ENCODE measurements around the gene GEMIN4.
"Not testable (repeated sequence)": the region's sequence is repeated elsewhere in the genome, so short reads cannot be mapped to it uniquely, and the experiment has no call there.

Gene GEMIN4

GRCh38 chr17:789160-789840 is 37.2 kb upstream of the GEMIN4 start:
- no peaks in the 10 kb centered on the region for H3K27me3 Mint-ChIP-seq
- no peaks in the 10 kb centered on the region for H3K9me3 Mint-ChIP-seq
- no peak overlapping the region for H3K4me3 Mint-ChIP-seq
- peaks cover 33% of the 10 kb centered on the region for H3K36me3 Mint-ChIP-seq
- no peak for ATAC-seq
- no peak overlapping the region for H3K27ac Mint-ChIP-seq
- H3K4me1 Mint-ChIP-seq, result peaks cover 6% of the 10 kb centered on the region

GRCh38 chr17:788551-788950 is 36.5 kb upstream of the GEMIN4 start:
- Mint-ChIP-seq H3K4me1 (peaks cover 13% of the 10 kb centered on the region), H3K4me3 (no peak overlapping the region), H3K27ac (no peak overlapping the region), H3K9me3 (no peaks in the 10 kb centered on the region), H3K36me3 (peaks cover 33% of the 10 kb centered on the region), H3K27me3 (no peaks in the 10 kb centered on the region)
- no peak for ATAC-seq

- Mint-ChIP-seq H3K27ac (no peak overlapping the region), H3K27me3 (no peaks in the 10 kb centered on the region), H3K9me3 (no peaks in the 10 kb centered on the region), H3K4me3 (no peak overlapping the region), H3K36me3 (peaks cover 33% of the 10 kb centered on the region), H3K4me1 (peaks cover 17% of the 10 kb centered on the region)
- no peak for ATAC-seq
These were observed 35.7 kb upstream of the GEMIN4 start for GRCh38 chr17:787641-788221.

GRCh38 chr17:785901-786300 is 33.8 kb upstream of the GEMIN4 start:
- ATAC-seq, H3K27ac Mint-ChIP-seq, H3K4me3 Mint-ChIP-seq: not testable (repeated sequence)

DNA sequence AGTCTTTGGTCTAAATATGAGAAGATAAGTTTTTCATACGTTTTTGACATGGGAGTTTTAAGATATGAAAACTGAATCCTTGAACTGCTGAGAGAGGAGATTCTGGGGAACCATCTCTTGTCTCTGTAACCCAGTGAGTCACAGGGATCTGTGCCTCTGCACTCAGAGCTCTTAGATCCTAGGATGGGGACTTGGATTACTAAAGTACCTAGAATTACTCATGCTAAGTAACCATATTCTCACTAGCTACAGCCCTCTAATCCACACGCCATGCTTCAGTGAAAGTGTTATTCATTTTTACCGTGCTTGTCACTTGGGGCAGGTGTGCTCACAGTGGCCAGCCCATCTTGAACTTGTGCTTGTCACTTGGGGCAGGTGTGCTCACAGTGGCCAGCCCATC is 32.1 kb upstream of the GEMIN4 start:
- Mint-ChIP-seq H3K4me1 (peaks cover 39% of the 10 kb centered on the region), H3K36me3 (peaks cover 20% of the 10 kb centered on the region), H3K4me3 (no peak overlapping the region), H3K27me3 (no peaks in the 10 kb centered on the region), H3K27ac (no peak overlapping the region), H3K9me3 (no peaks in the 10 kb centered on the region)
- no peak for ATAC-seq

More at GRCh38 chr17:785901-786300, 33.8 kb upstream of the GEMIN4 start:
- H3K9me3 Mint-ChIP-seq, H3K27me3 Mint-ChIP-seq: not testable (repeated sequence)
- Mint-ChIP-seq H3K36me3 (peaks cover 35% of the 10 kb centered on the region), H3K4me1 (peaks cover 32% of the 10 kb centered on the region)

DNA sequence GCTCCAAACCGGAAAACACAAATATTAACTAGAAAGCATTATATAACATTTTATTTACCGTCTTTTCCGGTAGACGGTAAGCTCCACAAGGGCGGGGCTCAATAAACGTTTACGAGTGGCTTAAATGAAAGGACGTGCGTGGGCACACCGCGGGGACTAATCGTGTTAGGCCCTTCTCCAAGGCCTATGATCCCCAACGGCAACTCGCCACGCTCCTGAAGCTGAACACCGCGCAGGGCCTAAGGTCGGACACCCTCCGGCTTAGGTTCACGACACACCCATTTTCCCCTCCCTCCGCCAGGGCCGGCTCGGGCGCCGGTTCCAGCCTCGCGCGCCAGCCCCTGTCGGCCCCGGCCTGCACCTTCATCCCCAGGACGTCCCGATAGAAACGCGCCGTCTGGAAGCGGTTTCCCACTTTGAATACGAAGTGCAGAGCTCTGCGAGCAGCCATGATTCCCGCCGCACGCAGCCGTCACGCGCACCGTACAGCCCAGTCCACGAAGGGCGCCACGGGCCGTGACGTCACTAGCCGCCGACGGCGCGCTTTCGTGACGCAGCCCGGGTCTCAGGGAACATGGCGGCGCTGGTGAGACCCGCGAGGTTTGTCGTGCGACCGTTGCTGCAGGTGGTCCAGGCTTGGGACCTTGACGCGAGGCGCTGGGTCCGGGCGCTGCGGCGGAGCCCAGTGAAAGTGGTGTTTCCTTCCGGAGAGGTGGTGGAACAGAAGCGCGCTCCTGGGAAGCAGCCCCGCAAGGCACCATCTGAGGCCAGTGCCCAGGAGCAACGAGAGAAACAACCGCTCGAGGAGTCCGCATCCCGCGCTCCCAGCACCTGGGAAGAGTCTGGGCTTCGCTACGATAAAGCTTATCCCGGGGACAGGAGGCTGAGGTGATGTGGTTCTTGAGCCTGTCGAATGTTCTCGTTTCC is 30.0 kb upstream of the GEMIN4 start, which contains the start of the genes GLOD4 and MRM3:
Gene GLOD4, minus strand, starts transcription at position 476 of the 927 bp plus-strand sequence. Its CDS starts 25 bp downstream, at position 451.
Gene MRM3, plus strand, starts transcription at position 549 of the 927 bp plus-strand sequence. Its CDS starts 26 bp downstream, at position 575.
- H3K4me3 Mint-ChIP-seq, result peak within 1 kb of the TSS; percentile 97
- no peaks in the 10 kb centered on the region for H3K27me3 Mint-ChIP-seq
- peaks cover 29% of the 10 kb centered on the region for H3K36me3 Mint-ChIP-seq
- peaks cover 39% of the 10 kb centered on the region for H3K4me1 Mint-ChIP-seq
- ATAC-seq, result peak; percentile 99
- no peaks in the 10 kb centered on the region for H3K9me3 Mint-ChIP-seq
- H3K27ac Mint-ChIP-seq, result peak within 1 kb of the TSS; percentile 100

DNA sequence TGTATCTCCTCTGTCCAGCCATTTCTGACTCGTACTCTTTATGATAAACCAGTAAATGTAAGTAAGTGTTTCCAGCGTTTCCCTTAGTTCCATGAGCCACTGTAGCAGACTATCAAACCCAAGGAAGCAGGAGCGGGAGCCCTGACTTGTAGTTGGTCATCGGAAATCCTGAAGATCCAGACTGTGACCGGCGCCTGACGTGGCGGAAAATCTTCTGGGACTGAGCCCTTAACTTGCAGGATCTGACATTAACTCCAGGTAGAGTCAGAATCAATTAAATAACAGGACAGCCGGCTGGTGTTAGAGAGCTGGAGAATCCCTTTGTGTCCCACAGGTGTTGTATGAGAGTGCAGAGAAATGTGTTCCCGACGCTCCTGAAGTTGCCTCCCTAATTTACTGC is 26.0 kb upstream of the GEMIN4 start:
- no peak overlapping the region for H3K4me3 Mint-ChIP-seq
- no peaks in the 10 kb centered on the region for H3K9me3 Mint-ChIP-seq
- H3K27ac Mint-ChIP-seq, result no peak overlapping the region
- H3K4me1 Mint-ChIP-seq, result peaks cover 48% of the 10 kb centered on the region
- no peak for ATAC-seq
- peaks cover 57% of the 10 kb centered on the region for H3K36me3 Mint-ChIP-seq
- no peaks in the 10 kb centered on the region for H3K27me3 Mint-ChIP-seq

DNA sequence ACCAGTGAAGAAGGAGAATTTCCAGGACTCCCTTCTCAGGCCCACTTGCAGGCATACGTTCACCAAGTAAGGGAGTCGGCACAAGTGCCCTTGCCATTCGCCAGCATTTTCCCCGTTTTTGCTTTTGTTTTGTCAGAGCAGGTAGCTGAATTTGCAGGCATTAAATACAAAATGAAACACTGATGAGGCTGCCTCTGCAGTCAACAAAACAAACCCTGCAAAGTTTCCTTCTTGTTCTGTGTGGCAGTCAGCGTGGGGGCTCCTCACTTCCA is 22.2 kb upstream of the GEMIN4 start:
- Mint-ChIP-seq H3K4me3 (peak overlapping the region; percentile 27), H3K27me3 (no peaks in the 10 kb centered on the region), H3K9me3 (no peaks in the 10 kb centered on the region), H3K27ac (peak overlapping the region; percentile 91), H3K4me1 (peaks cover 32% of the 10 kb centered on the region), H3K36me3 (peaks cover 76% of the 10 kb centered on the region)
- ATAC-seq, result no peak

- Mint-ChIP-seq H3K4me3 (peak overlapping the region; percentile 27), H3K36me3 (peaks cover 81% of the 10 kb centered on the region), H3K4me1 (peaks cover 32% of the 10 kb centered on the region), H3K27me3 (no peaks in the 10 kb centered on the region), H3K27ac (peak overlapping the region; percentile 91), H3K9me3 (no peaks in the 10 kb centered on the region)
- ATAC-seq, result peak; percentile 76
These were observed 21.6 kb upstream of the GEMIN4 start for GRCh38 chr17:773467-774312.

- no peaks in the 10 kb centered on the region for H3K27me3 Mint-ChIP-seq
- H3K9me3 Mint-ChIP-seq, result no peaks in the 10 kb centered on the region
- no peak overlapping the region for H3K4me3 Mint-ChIP-seq
- peaks cover 81% of the 10 kb centered on the region for H3K36me3 Mint-ChIP-seq
- ATAC-seq, result no peak
- H3K27ac Mint-ChIP-seq, result peak overlapping the region; percentile 91
- H3K4me1 Mint-ChIP-seq, result peaks cover 32% of the 10 kb centered on the region
These were observed 21.0 kb upstream of the GEMIN4 start for GRCh38 chr17:773016-773415.

GRCh38 chr17:767076-767475 is 15.0 kb upstream of the GEMIN4 start:
- H3K9me3 Mint-ChIP-seq, result no peaks in the 10 kb centered on the region
- peaks cover under 1% of the 10 kb centered on the region for H3K4me1 Mint-ChIP-seq
- H3K27me3 Mint-ChIP-seq, result no peaks in the 10 kb centered on the region
- ATAC-seq, result no peak
- no peak overlapping the region for H3K27ac Mint-ChIP-seq
- H3K36me3 Mint-ChIP-seq, result peaks cover 63% of the 10 kb centered on the region
- H3K4me3 Mint-ChIP-seq, result no peak overlapping the region

DNA sequence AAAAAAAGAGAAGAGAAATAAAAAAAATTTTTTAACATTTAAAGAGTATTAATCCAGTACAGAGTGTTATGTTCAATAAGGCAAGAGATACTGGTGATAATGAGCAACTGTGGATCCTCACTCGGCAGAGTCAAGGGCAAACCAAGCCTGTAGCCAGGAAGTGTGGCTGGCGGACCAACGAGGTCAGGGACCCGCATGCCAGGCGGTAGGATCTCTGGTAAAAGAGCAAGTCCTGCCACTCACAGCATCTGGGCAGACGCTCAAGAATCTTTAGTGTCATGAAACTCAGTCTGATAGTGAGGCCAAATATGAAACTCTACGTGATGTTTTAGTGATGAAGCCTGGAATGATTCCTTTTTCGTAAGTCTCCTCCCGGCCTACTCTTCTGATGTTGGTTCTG is 8.3 kb upstream of the GEMIN4 start:
- H3K27ac Mint-ChIP-seq, result no peak overlapping the region

DNA sequence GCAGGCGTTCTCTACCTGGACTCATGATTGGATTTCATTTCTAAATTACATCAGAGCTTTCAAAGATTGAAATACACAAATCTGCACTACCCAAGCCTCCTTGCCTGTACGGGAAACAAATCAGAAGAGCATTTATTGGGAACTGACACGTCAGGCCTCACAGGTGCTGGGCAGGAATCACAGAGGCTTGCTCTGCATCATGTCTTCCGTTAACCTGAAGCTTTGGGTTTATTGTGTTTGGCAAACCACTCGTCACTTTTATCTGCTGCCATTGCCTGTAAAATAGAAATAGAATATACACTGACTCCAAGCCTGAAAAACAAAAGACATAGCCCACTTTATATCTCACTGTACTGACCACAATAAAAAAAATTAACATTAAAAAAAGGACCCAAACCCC is 7.9 kb upstream of the GEMIN4 start:
- Mint-ChIP-seq H3K4me1 (no peaks in the 10 kb centered on the region), H3K27me3 (no peaks in the 10 kb centered on the region), H3K27ac (no peak overlapping the region), H3K36me3 (peaks cover 60% of the 10 kb centered on the region), H3K9me3 (no peaks in the 10 kb centered on the region), H3K4me3 (no peak overlapping the region)
- no peak for ATAC-seq

More for the DNA sequence above, 8.3 kb upstream of the GEMIN4 start:
- Mint-ChIP-seq H3K36me3 (peaks cover 64% of the 10 kb centered on the region), H3K9me3 (no peaks in the 10 kb centered on the region), H3K4me1 (no peaks in the 10 kb centered on the region), H3K4me3 (no peak overlapping the region), H3K27me3 (no peaks in the 10 kb centered on the region)
- ATAC-seq, result no peak

GRCh38 chr17:756010-756567 is 4.0 kb upstream of the GEMIN4 start:
- not testable (repeated sequence) for H3K9me3 Mint-ChIP-seq, H3K4me3 Mint-ChIP-seq, H3K27ac Mint-ChIP-seq, H3K27me3 Mint-ChIP-seq, ATAC-seq
- peaks cover 11% of the 10 kb centered on the region for H3K4me1 Mint-ChIP-seq
- peaks cover 39% of the 10 kb centered on the region for H3K36me3 Mint-ChIP-seq
